NCI-H2029 (cell line): Measurements from ENCODE around the gene AATK.

Experiments used
- DNase-seq: peaks from one replicate; lab custom pipeline; 2025; lab: John Stamatoyannopoulos, UW

AATK gene

DNA sequence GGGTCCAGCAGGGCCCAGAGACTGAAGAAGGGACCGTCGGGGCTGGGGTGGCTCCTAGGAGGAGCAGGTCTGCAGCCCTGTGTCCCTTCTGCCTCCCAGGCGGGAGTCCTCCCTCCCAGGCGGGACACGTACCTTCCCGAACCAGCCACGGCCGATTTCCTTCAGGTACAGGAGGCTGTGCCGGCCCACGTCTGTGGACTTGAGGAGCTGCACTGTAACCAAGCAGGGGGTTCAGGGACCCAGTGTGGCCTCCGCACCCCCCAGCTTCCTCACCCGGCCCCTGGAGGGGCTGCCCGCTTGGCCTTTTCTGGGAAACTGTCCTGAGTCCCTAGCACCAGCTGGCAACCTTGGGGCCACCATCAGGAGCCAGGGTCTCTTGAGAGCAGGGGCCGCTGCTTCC lies 37.7 kb downstream of the AATK start:
- no peak for DNase-seq

DNA sequence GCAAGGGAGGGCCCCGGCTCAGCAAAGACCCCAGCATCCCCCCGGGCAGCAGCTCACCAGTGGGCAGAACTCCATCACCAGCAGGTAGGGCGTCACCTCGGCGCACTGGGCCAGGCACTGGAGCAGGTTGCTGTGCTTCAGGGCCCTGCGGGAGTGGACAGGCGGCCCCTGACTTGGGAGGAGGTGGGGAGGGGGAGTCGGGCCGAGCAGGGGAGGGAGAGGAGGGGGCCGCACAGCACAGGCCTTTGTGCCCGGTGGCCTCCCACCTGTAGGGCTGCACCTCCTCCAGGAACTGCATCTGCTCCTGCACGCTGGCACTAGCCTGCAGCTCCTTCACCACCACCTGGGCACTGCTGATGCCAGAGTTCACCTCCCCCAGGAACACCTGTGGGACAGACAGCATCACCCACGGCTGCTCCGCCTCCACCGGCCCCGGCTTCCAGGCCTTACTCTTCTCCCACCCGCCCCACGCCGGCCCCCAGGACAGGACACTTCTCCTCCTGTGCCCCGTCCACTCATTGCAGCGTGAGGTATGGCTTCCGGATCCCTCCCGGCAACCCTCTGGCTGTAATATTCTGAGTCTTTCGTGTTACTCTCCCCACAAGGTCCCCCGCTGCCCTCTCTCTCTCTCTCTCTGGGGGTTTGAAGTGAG lies 38.4 kb downstream of the AATK start:
- DNase-seq, result no peak

DNA sequence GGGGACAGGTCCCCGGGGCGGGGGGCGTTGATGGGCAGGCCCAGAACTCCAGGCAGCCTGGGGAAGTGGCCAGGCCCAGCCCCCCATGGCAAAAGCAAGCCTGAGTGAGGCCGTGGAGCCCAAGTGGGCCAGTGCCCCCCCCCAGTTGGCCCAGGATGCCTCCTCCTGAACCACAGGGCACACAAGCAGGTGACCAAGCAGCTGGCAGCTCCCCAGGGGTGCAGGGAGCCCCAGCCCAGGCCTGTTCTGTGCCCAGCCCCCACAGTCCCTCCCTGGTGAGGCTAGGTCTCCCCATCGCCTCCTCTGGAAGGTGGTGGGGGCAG lies 38.9 kb downstream of the AATK start:
- DNase-seq, result no peak

DNA sequence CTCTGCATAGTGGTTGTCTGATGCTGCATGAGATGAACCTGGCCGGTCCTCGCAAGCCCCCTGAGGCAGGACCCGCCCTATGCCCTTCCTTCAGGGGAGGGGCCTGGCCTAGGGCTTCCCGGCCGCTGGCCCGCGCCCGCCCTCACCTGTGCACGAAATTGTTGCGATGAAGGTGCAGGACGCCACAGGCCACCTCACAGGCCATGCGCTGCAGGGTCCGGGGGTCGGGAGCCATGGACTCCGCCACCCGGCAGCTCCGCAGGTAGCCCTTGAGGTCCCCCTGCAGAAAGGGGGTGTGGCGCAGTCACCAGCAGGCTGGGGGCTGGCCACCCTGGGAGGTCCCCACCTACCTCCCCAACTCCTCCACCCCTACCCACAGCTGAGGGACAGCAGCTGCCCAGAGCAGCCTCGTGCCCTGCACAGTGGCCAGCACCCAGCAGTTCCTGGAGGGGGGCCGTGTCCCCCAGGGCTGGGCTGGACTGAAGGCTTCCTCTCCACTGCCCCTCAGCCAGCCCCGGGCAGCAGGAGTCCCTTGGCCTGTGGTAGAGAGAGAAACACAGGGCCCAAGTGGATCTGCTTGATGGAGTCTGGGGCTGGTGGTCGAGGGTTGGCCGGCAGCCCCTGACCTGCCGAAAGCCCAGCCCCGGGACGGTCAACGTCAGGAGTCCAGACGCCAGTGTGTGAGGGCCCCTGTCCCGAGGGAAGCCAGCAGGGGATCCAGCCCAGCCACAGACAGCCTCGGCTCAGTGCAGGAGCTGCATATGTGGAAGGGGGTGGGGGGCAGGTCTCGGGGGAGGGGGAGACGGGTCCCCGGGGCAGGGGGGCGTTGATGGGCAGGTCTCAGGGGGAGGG lies 39.5 kb downstream of the AATK start:
- no peak for DNase-seq

DNA sequence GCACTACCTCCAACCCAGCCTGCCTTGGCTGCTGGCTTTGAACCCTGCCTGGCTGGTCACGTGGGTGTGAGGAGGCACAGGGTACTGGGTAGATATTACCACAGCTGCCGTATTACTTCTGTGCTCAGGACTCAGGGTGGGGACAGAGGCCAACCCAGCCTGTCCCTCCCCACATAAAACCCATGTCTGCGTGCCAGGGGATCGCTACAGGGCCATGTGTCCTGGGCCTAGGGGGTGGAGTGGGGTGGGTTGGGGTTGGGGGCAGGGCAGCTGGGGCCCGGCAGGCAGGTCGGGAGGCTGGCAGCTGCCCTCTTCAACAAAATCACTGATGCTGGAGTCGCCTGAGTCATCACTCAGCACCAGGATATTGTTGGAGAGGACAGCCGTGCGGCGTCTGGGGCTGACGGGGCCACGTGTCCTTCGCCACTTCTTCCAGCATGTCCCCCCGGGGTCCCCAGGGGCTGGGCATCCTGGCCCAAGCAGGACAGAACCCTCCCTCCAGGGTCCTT lies 40.4 kb downstream of the AATK start:
- DNase-seq, result no peak

DNA sequence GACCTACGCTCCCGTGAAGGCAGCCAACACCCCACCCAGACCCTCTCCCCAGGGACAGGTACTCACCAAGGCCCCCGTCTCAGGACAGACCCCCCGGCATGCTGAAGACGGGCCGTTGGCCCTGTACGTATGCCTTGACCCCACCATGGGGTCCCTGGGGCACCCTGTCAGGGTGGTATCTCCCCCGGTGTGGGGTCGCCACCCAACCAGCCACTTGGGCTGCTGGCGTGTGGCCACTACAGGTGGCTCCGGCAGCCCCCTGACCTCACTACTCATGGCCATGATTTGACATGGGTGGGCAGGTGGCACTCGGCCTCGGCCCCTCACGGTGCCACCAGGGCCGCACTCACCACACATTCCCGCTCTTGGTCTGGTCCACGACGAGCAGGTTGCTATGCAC lies 41.6 kb downstream of the AATK start:
- DNase-seq, result no peak

DNA sequence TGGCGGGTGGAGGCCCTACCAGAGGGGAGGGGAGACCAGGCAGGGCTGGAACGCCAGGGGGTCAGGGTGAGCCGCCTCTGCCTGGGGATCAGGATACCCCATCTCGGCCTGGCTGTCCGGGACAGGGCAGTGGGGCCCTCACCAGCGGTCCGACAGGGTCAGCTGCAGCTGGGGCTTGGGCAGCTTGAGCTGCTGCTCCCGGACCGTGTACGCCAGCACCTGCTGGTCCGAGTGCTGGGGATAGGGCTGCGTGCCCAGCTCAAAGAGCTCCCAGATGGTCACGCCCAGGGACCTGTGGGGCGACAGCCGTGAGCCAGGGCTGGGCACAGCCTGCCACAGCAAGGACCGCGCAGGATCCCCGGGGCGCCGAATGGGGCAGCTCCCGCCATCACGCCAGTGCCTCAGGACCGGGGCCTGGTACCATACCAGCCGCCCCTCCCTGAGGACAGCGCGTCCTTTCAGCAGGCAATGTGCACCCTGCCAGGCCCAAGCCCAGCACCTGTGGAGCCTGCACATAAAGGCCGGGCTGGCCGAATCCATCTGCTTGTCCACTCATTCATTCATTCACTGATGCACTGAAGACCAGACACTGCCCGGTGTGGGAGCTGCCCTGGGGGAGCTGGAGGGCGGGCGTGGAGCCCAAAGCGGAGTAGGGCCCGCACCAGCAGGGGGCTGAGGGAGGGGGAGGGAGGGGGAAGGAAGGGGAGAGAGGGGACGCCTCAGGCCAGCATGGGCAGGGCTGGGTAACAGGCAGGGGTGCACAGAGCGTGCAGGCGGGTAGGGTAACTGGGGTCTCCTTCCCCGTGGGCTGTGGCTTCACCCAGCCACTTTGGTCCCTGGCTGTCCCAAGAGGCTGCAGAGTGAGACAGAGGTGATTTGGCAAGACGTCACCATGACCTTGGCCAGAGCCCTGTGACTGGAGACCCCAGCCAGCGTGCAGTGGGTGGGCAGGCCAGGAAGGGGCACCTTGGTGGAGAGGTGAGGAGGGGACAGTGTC lies 42.7 kb downstream of the AATK start:
- DNase-seq, result no peak

DNA sequence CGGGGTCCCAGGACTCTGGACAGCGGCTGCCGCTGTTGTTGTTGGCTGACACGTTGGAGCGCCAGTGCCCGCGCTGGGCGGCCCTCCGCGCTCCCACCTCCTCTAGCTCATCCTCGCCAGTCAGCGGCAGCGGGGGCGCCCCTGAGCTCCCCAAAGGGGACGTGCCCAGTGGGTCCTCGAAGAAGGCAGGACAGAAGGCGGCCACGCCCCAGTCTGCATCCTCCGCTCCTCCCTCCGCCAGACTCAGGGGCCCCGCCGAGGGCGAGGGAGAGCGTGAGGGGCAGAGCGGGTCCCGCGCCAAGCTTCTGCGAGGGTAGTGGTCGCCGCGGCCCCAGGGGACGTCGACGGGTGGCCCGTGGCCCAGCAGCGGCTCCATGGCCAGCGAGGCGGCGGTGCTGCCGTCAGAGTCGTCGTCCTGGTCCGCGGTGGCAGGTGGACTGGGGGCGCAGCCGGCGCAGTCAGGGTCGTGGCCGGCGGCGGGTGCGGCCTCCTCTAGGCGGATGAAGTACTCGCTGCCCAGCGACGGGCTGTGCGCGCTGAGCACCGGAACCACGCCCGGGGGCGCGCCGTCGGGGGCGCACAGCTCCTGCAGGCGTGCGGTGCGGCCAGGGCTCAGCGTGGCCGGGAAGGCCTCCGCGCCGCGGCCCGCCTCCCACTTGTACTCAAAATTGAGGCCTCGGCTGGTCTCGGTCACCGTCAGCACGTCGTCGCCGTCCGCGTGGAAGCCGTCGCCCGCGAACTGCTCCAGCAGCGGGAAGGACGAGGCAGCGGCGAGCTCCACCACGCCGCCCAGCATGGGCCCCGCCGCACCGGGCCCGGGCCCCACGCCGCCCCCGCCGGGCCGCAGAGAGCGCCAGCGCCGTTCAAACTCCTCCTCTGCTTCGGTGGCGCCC lies 43.9 kb downstream of the AATK start:
- DNase-seq, result no peak

DNA sequence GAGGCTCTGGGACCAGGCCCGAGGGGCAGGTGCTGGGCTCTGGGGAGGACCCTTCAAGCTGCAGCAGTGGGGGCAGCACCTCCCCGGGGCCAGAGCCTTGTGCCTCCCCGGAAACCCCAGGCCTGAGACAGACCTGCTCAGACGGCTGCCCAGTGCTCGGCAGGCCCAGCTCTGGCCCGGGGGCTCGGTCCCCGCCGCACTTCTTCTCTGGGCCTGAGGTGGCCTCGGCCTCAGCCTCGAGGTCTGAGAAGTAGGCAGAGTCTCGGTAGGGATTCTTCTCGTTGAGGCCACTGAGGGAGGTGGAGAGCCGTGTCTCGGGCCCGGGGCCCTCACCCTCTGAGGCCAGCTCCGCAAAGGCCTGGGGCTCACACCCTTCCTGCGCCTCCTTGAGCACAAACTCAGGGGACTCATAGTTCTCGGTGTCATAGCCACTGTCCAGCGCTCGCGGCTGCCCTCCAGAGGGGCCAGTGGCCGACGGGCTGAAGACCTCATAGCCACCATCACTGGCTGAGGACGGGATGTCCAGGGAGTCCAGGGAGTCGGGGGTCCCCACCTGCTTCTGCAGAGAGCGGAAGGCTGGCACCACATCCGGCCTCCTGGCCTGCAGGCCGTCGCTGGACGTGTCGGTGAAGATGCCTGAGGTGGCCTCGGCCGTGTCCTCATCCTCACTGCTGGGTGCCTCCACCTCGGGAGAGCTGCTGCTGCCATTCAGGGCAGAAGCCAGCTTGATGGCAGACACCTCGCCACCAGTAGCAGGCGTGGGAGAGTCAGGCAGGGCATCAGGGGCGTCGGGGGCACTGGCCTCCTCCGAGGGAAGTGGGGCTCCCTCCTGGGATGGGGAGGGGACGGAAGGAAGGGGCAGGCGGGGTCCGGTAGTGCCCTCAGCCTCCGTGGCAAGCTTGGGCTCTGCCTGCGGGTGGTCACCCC lies 45.1 kb downstream of the AATK start:
- no peak for DNase-seq

DNA sequence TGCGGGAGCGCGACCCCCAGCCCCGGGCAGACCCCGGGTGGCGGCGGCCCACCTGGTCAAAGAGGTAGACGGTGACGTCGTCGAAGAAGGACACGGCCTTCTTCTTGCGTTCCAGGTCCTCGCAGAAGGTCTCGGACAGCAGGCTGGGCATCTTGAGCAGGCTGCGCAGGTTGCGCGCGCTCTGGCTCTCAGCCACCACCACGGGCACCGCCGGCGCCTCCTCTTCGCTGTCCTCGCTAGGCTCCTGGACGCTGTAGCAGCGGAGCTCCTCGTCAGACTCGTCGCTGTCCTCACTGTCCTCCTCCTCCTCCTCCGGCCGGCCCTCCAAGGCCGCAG lies 45.9 kb downstream of the AATK start:
- DNase-seq, result peak; percentile 31

DNA sequence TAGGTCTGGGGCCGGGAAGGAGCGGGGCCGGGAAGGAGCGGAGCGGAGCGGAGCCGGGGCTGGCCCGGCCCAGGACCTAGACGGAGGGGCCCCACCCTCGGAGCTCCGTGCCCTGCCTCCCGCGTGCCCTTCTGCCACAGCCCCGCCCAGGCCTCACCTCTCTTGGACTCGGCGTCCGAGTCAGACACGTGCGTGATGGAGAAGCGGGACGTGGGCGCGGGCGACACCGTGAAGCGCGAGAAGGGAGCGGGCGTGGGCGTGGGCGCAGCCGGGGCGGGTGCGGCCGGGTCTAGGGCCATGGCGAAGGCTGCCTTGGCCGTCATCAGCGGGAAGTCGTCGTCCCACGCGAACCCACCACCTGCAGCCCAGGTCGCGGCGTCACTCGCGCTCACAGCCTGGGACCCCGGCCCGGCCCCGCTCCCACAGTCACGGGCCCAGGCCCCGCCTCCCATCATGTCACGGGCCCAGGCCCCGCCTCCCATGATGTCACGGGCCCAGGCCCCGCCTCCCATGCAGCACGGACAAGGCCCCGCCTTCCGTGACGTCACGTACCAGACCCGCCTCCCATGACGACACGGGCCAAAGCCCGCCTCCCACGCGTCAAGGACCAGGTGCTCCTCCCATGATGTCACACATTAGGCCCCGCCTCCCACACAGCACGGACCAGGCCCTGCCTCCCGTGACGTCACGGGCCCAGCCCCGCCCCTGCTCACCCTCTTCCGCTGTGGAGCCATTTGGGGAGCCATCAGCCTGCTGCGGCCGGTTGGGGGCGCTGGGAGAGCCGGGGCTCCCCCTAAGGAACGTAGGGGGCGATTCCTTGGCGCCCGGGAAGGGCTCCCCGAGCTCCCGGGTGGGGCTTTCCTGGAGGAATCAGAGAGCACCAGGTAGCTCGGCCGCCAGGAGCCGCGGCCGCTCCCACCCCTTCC lies 46.5 kb downstream of the AATK start:
- DNase-seq, result peak; percentile 78

DNA sequence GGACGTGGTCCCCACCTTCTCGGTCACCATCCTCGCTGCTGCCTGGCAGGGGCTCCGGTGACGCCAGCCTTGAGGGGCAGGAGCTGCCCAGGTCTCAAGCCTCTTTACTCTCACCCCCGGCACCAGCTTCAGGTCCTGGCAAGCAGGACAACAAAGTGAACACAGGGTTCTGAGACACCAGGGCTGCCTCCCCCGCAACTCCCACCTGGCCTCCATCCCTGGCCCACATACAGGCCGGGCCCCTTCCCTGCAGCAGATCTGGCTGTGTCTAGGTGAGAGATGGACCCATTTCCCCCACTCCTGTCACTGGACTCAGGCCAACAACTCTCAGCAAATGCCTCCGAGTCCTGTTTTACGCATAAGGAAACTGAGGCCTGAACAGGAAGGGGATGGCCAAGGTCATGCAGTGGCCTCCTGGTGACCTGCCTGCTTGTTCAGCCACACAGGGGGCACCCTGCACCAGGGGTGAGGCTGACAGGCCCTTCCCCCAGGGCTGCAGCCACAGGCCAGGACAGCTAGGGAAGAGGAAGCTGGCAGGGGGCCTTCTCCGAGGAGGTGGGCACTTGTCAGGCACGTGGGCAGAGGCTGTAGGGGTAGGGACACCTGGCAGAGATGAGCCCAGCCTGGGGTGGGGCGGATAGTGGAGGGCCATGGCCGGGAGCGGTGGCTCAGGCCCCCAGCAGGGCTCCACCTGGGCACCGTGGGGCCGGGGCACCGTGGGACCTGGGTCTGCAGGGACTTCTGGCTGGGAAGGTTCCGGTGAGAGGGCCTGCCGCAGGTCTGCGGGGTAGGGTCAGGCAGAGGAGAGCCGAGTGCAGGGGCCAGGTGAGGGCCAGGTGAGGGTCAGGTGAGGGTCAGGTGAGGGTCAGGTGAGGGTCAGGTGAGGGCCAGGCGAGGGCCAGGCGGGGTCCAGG lies 47.5 kb downstream of the AATK start:
- no peak for DNase-seq

DNA sequence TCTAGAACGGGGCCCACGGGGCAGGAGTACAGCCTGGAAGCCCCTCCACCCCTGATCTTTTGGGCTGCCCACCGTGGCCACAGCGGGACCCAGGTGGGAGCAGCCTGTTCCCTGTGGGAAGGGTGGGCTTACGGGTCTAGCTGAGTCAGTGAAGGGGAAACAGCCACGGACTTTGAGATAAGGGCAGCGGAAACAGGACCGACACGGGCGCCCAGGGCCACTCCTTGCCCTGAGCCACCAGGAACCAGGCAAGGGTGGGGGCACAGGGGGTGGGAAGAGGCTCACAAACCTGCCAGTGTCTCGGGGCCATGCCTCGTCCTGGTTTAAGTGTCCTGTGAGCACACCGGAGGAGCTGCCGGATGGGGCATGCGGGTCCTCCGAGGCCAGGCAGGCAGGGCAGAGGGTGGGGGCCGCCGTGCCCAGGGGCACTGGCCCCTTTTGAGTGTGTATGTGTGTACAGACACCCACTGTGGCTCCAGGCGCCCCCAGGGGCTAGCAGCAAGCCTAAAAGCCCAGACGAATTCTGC lies 48.3 kb downstream of the AATK start:
- no peak for DNase-seq

DNA sequence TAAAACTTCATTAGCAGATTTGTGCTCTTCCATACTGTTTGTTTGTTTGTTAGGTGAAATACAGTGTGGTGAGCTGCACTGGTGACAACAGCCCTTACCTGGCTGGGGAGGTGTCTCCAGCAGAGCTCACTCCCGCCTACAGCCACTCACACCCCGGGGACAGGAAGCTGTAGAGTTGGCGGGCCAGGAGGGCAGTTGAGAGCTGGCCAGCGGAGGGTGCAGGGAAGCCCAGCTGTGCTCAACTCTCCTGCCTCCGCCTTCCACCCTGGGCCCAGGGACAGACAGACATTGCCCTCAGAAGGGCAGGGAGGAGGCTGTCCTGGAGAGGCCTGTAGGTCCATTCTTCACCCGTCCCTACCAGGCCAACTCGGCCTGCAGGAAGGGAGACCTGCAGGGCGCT lies 49.3 kb downstream of the AATK start:
- DNase-seq, result no peak

DNA sequence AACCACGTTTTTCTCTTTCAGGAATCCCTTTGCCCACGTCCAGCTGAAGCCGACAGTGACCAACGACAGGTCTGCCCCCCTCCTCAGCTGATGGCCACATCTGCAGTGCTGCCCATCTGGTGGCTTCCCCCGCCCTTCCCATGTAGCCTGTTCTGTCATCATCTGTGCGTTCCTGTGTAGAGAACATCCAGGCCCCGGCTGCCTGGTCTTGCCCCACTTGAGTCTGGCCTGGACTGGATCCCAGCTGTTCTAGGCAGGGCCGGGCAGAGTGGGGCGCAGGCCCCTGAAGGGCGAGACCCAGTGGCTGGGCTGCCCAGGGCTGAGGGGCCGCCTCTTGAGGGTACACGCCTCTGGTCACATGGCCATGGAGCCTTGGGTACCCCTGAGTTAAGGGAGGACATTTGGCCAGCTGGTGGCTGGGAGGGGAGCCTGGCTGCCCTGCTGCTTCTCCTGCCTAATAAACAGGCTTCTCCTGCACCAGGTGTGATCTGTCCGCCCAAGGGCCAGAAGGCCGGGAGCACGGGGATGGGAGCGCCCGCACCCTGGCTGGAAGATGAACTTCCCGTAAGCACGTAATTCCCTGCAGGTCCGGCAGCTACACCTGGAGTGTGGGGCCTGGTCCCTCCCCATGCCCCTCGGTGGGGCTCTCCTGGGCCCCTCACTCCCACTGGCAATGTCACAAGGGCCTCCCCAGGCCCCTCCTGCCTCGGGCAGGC lies 50.1 kb downstream of the AATK start:
- no peak for DNase-seq

DNA sequence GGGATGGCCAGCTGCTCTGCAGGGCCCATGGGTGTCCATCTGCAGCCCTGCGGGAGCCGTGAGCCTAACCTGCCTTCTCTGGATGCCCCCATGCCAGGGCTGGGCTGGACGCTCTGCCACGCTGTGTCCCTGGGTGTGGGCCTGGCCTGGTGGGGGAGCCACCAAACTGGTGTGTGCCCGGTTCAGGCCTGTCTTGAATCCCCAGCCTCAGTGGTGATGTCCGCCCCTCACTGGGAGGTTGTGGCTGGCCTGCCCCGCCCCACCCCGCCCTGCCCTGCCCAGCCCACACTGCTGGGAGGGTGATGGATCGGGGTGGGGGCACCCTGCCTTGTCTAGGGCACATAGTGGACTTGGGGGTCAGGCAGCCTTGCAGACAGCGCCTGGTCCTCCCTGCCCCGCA lies 50.8 kb downstream of the AATK start:
- no peak for DNase-seq

DNA sequence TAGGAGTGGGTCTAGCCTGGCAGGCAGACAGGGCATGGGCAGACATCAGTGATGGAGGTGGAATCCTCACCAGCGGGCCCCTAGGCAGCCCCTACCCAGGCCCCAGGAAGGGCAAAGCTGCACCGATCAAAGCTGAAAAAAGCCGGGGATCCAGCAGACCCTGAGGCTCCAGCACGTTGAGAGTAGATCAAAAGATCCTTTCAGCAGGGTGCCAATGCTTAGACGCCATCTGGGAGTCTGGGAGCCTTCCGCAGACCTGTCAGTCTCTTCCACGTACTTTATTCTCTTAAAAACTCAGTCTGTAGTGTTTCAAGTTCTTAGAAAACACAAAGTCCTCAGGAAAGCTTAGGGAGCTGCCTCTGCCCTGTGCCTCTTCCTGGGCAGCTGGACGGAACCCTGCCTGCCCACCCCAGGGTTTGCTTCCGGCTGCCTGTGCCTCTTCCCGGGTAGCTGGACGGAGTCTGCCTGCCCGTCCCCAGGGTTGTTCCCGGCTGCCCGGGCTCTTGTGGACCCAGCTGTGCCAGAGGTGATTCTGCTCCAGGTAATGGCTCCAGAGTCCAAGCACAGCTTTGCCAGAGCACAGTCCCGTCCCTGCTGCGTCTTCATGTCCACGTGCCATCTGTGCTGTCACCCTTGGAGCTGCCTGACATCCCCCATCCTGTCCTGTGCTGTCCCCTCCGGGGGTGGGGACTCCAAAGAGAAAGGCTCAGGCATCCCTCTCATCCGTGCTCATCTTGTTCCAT lies 51.5 kb downstream of the AATK start:
- no peak for DNase-seq
